Stimulated activated CD4-positive, alpha-beta T cell treated with anti-CD3 and anti-CD28 coated beads, Interleukin-4, amount 100 ng/mL, for 4 hours (primary cell): Measurements from ENCODE around the gene SH3BP1.
A peak's percentile ranks its signal among the peaks of the same experiment; 100 is the strongest.
"Not testable (repeated sequence)": the region's sequence is repeated elsewhere in the genome, so short reads cannot be mapped to it uniquely, and the experiment has no call there.

Experiments
- DNase-seq, 2 experiments: peaks; one replicate each; pipeline ENCODE4 v3.0.0-alpha.2; 2020

The SH3BP1 gene

GRCh38 chr22:37639070-37639760, at the start of gene SH3BP1:
SH3BP1 (plus strand) TSS chr22:37639669; CDS start chr22:37639788, 119 bp downstream.
- DNase-seq = peak; percentile 41 to 64

DNA sequence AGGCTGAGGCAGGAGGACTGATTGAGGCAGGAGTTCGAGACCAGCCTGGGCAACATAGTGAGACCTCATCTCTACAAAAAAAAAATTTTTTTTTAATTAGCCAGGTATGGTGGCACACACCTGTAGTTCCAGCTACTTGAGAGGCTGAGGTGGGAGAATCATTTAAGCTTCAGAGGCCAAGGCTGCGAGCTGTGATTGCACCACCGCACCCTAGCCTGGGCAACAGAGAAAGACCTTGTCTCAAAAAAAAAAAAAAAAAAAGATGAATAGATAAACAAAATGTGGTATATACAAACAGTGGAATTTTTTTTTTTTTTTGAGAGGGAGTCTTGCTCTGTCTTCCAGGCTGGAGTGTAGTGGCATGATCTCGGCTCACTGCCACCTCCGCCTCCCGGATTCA, 48.4 kb upstream of the SH3BP1 start:
- not testable (repeated sequence) for DNase-seq

DNA sequence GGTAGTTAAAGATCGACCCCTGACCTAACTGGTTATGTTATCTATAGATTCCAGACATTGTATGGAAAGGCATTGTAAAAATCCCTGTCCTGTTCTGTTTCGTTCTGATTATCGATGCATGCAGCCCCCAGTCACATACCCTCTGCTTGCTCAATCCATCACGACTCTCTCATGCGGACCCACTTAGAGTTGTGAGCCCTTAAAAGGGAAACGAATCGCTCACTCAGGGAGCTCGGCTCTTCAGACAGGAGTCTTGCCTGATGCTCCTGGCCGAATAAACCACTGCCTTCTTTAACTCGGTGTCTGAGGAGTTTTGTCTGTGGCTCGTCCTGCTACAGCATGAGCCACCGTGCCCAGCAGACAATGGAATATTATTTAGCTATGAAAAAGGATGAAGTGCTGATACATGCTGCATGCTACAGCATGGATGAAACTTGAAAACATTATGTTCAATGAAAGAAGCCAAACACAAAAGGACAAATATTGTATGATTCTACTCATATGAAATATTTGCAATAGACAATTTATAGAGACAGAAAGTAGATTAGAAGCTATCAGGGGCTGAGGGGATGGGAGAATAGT, 47.6 kb upstream of the SH3BP1 start:
- DNase-seq = no peak

- no peak for DNase-seq
Measured at GRCh38 chr22:37594237-37594636, 45.2 kb upstream of the SH3BP1 start.

DNA sequence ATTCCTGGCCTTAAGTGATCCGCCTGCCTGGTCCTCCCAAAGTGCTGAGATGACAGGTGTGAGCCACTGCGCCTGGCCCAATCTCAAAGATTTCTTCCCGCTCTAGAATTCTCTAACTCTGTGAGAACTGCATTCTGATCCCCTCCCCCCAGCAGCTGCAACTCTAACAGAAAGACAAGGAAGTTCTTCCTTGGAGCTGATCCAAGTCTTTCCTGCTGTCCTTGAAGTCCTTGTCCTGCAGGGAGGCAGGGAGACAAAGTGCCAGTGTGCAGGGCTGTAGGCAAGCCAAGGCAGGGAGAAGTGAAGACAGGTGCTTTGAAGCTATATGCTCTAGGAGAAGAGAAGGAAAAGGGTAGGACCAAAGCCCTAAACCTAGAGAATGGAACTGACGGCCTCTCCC, 40.3 kb upstream of the SH3BP1 start:
- no peak for DNase-seq

DNA sequence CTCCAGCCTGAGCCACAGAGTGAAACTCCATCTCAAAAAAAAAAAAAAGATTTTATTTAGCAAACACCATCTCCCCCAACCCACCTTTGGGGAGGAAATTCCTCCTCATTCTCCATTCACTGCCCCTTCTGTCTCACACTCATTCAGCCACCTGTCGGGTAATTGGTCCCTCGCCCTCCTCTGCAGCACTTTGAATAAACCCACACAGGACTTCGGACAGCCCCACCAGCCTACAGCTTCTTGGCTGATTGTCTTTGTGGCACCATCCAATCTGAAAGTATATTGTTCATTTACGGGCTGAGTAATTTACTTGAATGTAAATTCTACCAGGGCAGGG, 38.3 kb upstream of the SH3BP1 start:
- no peak for DNase-seq

- DNase-seq = no peak
Measured at GRCh38 chr22:37601540-37602442, 37.7 kb upstream of the SH3BP1 start.

DNA sequence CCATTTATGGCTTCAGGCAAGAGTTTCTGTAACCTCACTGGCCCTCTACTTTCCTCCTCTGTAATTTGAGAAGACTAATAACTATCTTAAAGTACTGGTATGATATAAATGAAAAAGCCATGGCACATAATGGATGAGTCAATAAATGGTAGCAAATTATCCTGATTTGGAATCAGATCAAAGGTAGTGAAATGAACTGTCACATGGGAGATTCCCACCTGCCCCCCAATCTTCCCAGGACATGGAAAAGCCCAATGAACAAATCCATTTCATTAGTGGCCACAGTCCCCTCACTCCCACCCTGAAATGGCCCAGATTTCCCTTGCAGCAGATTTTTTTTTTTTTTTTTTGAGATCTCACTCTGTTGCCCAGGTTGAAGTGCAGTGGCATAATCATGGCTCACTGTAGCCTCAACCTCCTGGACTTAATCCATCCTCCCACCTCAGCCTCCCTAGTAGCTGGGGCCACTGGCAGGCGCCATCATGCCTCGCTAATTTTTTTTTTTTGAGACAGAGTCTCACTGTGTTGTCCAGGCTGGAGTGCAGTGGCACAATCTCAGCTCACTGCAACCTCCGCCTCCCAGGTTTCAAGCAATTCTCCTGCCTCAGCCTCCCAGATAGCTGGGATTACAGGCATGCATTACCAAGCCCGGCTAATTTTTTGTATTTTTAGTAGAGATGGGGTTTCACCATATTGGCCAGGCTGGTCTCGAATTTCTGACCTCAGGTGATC, 36.8 kb upstream of the SH3BP1 start:
- not testable (repeated sequence) for DNase-seq

GRCh38 chr22:37604074-37604473, 35.4 kb upstream of the SH3BP1 start:
- DNase-seq = no peak

GRCh38 chr22:37604875-37605274, 34.6 kb upstream of the SH3BP1 start:
- DNase-seq = peak in 1 of 2 experiments; percentile 52

GRCh38 chr22:37607010-37607934, 32.2 kb upstream of the SH3BP1 start:
- peak; percentile 85 to 94 for DNase-seq

DNA sequence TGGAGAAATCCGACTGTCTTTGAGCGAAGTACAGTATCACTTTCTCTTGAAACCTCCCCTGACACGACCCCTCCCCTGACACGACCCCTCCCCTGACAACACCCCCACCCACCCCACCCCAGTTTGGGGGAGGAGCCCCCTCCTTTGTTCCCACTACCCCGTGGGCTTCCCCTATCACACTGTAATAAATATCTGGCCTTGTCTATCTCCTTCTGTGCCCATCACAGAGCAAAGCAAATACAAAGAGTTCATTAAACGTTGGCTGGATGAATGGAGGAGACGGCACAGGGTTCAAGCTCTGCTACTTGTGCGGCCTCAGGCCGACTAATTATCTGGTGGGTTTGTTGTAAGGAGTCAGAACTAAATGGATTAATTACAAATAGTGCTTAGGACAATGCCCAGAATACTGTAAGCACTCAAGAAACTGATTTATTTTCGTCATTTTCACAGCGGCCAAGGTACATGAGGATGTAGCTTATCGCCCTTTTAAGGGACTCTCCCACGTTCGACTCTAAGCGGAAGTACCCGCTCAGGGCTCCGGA, 31.5 kb upstream of the SH3BP1 start:
- no peak for DNase-seq

- peak; percentile 91 to 96 for DNase-seq
Measured at GRCh38 chr22:37608477-37609239, 30.8 kb upstream of the SH3BP1 start, which contains the start of gene GGA1. GGA1 (plus strand) TSS chr22:37608834; CDS start chr22:37608861, 27 bp downstream.

GRCh38 chr22:37609240-37610152, 30.0 kb upstream of the SH3BP1 start:
- DNase-seq = no peak

GRCh38 chr22:37610153-37610475, 29.4 kb upstream of the SH3BP1 start:
- not testable (repeated sequence) for DNase-seq

GRCh38 chr22:37610480-37611129, 28.9 kb upstream of the SH3BP1 start:
- no peak for DNase-seq

GRCh38 chr22:37611207-37611606, 28.3 kb upstream of the SH3BP1 start:
- no peak for DNase-seq

DNA sequence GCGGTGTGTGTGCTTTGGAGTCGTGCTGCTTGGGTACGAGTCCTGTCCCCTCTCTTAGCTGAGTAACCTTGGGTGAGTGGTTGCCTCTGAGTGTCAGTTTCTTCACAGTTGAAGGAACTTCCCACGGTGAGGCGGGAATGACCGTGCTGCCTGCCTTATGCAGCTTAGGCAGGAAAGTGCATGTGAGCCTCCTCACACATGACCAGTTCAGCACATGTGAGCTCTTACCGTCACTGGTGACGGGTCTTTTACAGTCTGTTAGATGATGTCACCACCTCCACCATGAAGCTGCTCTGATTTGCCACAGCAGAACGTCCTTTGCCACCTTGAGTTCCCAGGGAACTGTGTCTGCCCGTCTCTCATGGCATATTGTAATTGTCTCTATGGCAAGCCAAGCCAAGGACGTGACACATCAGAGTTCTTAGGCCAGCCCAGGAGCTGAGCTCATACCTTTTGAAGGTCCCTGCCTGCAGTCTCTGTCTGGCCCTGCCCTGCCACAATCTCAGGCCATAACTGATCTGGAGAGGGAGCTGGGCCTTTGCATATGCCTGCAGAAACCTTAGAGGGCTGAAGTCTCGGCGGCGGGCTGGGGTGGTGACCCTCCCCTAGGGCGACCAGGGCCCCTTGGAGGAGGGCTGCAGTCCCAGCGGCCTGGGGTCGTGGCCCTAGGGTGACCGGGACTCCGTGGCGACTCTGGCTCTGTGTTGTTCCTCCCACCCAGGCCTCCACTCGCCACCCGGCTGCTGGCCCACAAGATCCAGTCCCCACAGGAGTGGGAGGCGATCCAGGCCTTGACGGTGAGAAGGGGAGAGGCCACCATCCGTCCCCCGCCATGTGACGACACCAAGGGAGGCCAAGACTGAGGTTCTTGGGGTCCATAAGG, 23.0 kb upstream of the SH3BP1 start:
- no peak for DNase-seq
